22Rv1 (cell line): ENCODE measurements around the gene CRIP2.

Experiments used
- ZFX ChIP-seq: fragments of 450-650 bp; IDR thresholded peaks from 2 replicates; pipeline ENCODE4 v1.6.1; 2017; ENCODE audit warnings: antibody characterized with exemption, borderline replicate concordance
- TF ChIP-seq, protein P1 (sequence below): fragments of 450-650 bp; IDR thresholded peaks from 2 replicates; pipeline ENCODE4 v1.5.1; 2017; ENCODE audit warnings: mild to moderate bottlenecking

GRCh38 chr14:105484997-105485393 lies 10.4 kb downstream of the CRIP2 start:
- TF ChIP-seq, protein P1, sequence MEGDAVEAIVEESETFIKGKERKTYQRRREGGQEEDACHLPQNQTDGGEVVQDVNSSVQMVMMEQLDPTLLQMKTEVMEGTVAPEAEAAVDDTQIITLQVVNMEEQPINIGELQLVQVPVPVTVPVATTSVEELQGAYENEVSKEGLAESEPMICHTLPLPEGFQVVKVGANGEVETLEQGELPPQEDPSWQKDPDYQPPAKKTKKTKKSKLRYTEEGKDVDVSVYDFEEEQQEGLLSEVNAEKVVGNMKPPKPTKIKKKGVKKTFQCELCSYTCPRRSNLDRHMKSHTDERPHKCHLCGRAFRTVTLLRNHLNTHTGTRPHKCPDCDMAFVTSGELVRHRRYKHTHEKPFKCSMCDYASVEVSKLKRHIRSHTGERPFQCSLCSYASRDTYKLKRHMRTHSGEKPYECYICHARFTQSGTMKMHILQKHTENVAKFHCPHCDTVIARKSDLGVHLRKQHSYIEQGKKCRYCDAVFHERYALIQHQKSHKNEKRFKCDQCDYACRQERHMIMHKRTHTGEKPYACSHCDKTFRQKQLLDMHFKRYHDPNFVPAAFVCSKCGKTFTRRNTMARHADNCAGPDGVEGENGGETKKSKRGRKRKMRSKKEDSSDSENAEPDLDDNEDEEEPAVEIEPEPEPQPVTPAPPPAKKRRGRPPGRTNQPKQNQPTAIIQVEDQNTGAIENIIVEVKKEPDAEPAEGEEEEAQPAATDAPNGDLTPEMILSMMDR, result no peak
- TF ChIP-seq ZFX, result no peak
